ENCODE data around the gene KAT7. TPM values are rescaled to one million over a fixed set of nuclear protein-coding genes. Genes with fewer than 3 reads are reported as not detected.

KAT7 gene
- polyA plus RNA-seq, 1 of the 3 experiments (the other 2 are of a cell fraction) = 20.2 TPM

DNA sequence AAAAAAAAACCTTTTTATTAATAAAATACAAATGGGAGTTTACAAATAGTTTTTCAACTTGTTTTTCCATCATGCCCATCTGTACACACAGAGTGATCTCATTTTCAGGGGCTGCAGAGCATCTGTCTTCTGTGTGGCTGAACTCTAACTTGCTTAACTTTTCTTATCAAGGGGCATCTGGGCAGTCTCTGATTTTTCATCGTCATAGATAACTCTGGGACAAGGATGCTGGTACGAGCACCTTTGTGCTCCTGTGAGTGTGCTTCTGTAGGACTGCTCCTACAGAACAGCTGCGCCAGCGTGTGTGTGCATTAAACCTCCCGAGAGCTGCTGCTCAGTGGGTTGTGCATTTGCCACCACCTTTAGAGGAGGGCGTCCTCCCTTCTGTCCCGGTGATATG lies 94.0 kb downstream of the KAT7 start:
- no peak overlapping the region for H3K27ac ChIP-seq (ENCODE audit: low read depth in 2 of 2, low read length in 1 of 2)
- ChIA-PET CTCF (interaction anchor here (0.6 to 9.5 kb wide), 14 partner anchors 9 to 238 kb away, joined by 3 to 170 read pairs (median 3); partner anchors contain the start of gene DLX3), POLR2A (interaction anchor here (0.9 kb wide), 1 partner anchor 113 kb away, joined by 3 read pairs; the partner anchor contains the start of gene DLX3)
- H3K36me3 ChIP-seq (replicated peaks in 1 of 2; ENCODE audit: control insufficient read depth in 1 of 2, insufficient read depth in 2 of 2, low read length in 1 of 2) = no peaks in the 10 kb centered on the region
- H3K9me3 ChIP-seq = no peaks in the 10 kb centered on the region
- H4K20me1 ChIP-seq (ENCODE audit: insufficient read depth) = no peaks in the 10 kb centered on the region
- TF ChIP-seq EZH2phosphoT487 (IDR thresholded peaks at IDR 0.05; ENCODE audit: borderline replicate concordance, low read depth) (no peak), YY1 (IDR thresholded peaks at IDR 0.05; ENCODE audit: low read depth) (no peak), GABPA (IDR thresholded peaks at IDR 0.05; ENCODE audit: low read depth) (no peak), RFX5 (IDR thresholded peaks at IDR 0.05; ENCODE audit: low read length) (no peak), EP300 (IDR thresholded peaks at IDR 0.05; ENCODE audit: borderline replicate concordance in 1 of 2, low read depth in 1 of 2, low read length in 1 of 2) (no peak), MEF2A (IDR thresholded peaks at IDR 0.05; ENCODE audit: borderline replicate concordance, low read depth) (no peak)
- TF ChIP-seq, protein P1, sequence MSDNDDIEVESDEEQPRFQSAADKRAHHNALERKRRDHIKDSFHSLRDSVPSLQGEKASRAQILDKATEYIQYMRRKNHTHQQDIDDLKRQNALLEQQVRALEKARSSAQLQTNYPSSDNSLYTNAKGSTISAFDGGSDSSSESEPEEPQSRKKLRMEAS (IDR thresholded peaks at IDR 0.05; ENCODE audit: low read depth) = no peak
- peaks cover 5% of the 10 kb centered on the region for H3F3A ChIP-seq (replicated peaks; ENCODE audit: insufficient read depth)
- DNase-seq = no peak
- H3K4me1 ChIP-seq (ENCODE audit: control insufficient read depth in 1 of 2, insufficient read depth in 2 of 2, low read depth in 1 of 2, low read length in 1 of 2) = peaks cover 0 to 9% of the 10 kb centered on the region in 2 experiments; a peak in 1 of 4 replicates
- no peak overlapping the region for H3K4me2 ChIP-seq
- no peak overlapping the region for H2AFZ ChIP-seq (ENCODE audit: low read depth)
- WGBS (ENCODE audit: low lambda C conversion rate) = 5% methylated on average over 7 of the region's 7 CpGs
- H3K4me3 ChIP-seq (ENCODE audit: low read depth in 2 of 2, low read length in 1 of 2) = no peak overlapping the region
- H3K27me3 ChIP-seq (ENCODE audit: insufficient read depth) = peaks cover 90% of the 10 kb centered on the region
- H3K79me2 ChIP-seq (ENCODE audit: insufficient read depth) = no peaks in the 10 kb centered on the region
- no peak overlapping the region for H3K9ac ChIP-seq
- no peaks in the 10 kb centered on the region for H3K9me2 ChIP-seq

Other genes starting within 250 kb of the KAT7 start
- 0.30 and 0.31 TPM in 2 replicates for gene NXPH3, start 212.8 kb upstream of the KAT7 start, polyA plus RNA-seq (2012; rRNA removed)
- gene SPOP, start 110.6 kb upstream of the KAT7 start, polyA plus RNA-seq (2012; rRNA removed) = 43.5 and 54.0 TPM in 2 replicates
- 89.8 and 109 TPM in 2 replicates for gene SLC35B1, start 80.7 kb upstream of the KAT7 start, polyA plus RNA-seq (2012; rRNA removed)
- gene FAM117A, start 24.6 kb upstream of the KAT7 start, polyA plus RNA-seq (2012; rRNA removed) = 7.8 and 9.0 TPM in 2 replicates
- gene TAC4, start 59.4 kb downstream of the KAT7 start, polyA plus RNA-seq (2012; rRNA removed) = not detected in 2 replicates
- gene DLX4, start 180.5 kb downstream of the KAT7 start, polyA plus RNA-seq (2012; rRNA removed) = 0.03 and 0.10 TPM in 2 replicates
- gene DLX3, start 206.5 kb downstream of the KAT7 start, polyA plus RNA-seq (2012; rRNA removed) = not detected in 2 replicates

Measured in SK-N-SH (cell line).